ENCODE measurements around the gene PCDHGA6. TPM values are rescaled to one million over a fixed set of nuclear protein-coding genes. Genes with fewer than 3 reads are reported as not detected.
"Not testable (repeated sequence)": the region's sequence is repeated elsewhere in the genome, so short reads cannot be mapped to it uniquely, and the experiment has no call there.

Gene PCDHGA6
- total RNA-seq, 1 donor from 2014 or later, result 6.1 TPM

GRCh38 chr5:141359790-141360426, 13.8 kb upstream of the PCDHGA6 start, which contains the start of gene PCDHGB2:
Gene PCDHGB2 (plus strand): TSS chr5:141359994. CDS start chr5:141360136, 142 bp downstream.
- DNase-seq (ENCODE audit: low spot score), result no peak

GRCh38 chr5:141360685-141361084, 13.0 kb upstream of the PCDHGA6 start:
- no peak for DNase-seq (ENCODE audit: low spot score)

- DNase-seq (ENCODE audit: low spot score), result no peak
Observed at GRCh38 chr5:141362719-141363118, 11.0 kb upstream of the PCDHGA6 start.

- no peak for DNase-seq (ENCODE audit: low spot score)
Observed at GRCh38 chr5:141363952-141364660, 9.6 kb upstream of the PCDHGA6 start, which contains the start of gene PCDHGA5. Gene PCDHGA5 (plus strand): TSS chr5:141364162. CDS start chr5:141364331, 169 bp downstream.

GRCh38 chr5:141366016-141366896, 7.4 kb upstream of the PCDHGA6 start:
- DNase-seq (ENCODE audit: low spot score), result no peak

- DNase-seq (ENCODE audit: low spot score), result no peak
Observed at GRCh38 chr5:141369994-141370848, 3.5 kb upstream of the PCDHGA6 start, which contains the start of gene PCDHGB3. Gene PCDHGB3 (plus strand): TSS chr5:141370242. CDS start chr5:141370395, 153 bp downstream.

- DNase-seq (ENCODE audit: low spot score), result no peak
Observed at GRCh38 chr5:141371572-141372475, 1.9 kb upstream of the PCDHGA6 start.

GRCh38 chr5:141374627-141375026, 936 bp downstream of the PCDHGA6 start:
- no peak for DNase-seq (ENCODE audit: low spot score)

- not testable (repeated sequence) for DNase-seq (ENCODE audit: low spot score)
Observed at GRCh38 chr5:141375444-141376155, 1.9 kb downstream of the PCDHGA6 start.

GRCh38 chr5:141382469-141383294, 9.0 kb downstream of the PCDHGA6 start, which contains the start of gene PCDHGA7:
Gene PCDHGA7 (plus strand): TSS chr5:141382742. CDS start chr5:141382900, 158 bp downstream.
- no peak for DNase-seq (ENCODE audit: low spot score)

GRCh38 chr5:141383345-141383744, 9.7 kb downstream of the PCDHGA6 start:
- DNase-seq (ENCODE audit: low spot score), result no peak

GRCh38 chr5:141384471-141385267, 11.0 kb downstream of the PCDHGA6 start:
- DNase-seq (ENCODE audit: low spot score), result no peak

GRCh38 chr5:141387557-141388311, 14.0 kb downstream of the PCDHGA6 start, which contains the start of gene PCDHGB4:
Gene PCDHGB4 (plus strand): TSS chr5:141387698. CDS start chr5:141387885, 187 bp downstream.
- DNase-seq (ENCODE audit: low spot score), result not testable (repeated sequence)

GRCh38 chr5:141388661-141389060, 15.0 kb downstream of the PCDHGA6 start:
- DNase-seq (ENCODE audit: low spot score), result no peak

- DNase-seq (ENCODE audit: low spot score), result no peak
Observed at GRCh38 chr5:141389153-141390042, 15.7 kb downstream of the PCDHGA6 start.
